Uterus (tissue), 2 donors: Measurements from ENCODE around the gene ORM2.

Source experiments
- CTCF ChIP-seq, 4 experiments: fragments of 200-600 bp in 2 of 4; fragments of 450-650 bp in 2 of 4; sonication (generic) in 2 of 4; IDR thresholded peaks; one replicate each; pipeline ENCODE4 v1.5.1; 2016 to 2019; ENCODE audit warnings: antibody characterized with exemption in 4 of 4, mild to moderate bottlenecking in 2 of 4, moderate library complexity in 1 of 4
- POLR2A ChIP-seq, 2 donors: fragments of 450-650 bp; IDR thresholded peaks; one replicate each; pipeline ENCODE4 v1.6.1; 2016; ENCODE audit warnings: antibody characterized with exemption in 2 of 2, mild to moderate bottlenecking in 1 of 2, moderate library complexity in 1 of 2

- TF ChIP-seq CTCF (IDR thresholded peaks at IDR 0.05) (no peak), POLR2A (IDR thresholded peaks at IDR 0.05) (no peak)
Observed at GRCh38 chr9:114357360-114357759, 27.7 kb downstream of the ORM2 start.
